GM12874 (cell line): ENCODE data around the gene SOX5.

Source experiments
- TF ChIP-seq, protein P1 (sequence below): IDR thresholded peaks from 2 replicates; pipeline ENCODE4 v1.5.1; 2011; ENCODE audit warnings: low read depth, mild to moderate bottlenecking, control low read depth, low read length, moderate library complexity; ENCODE audit not compliant: insufficient read depth

SOX5 gene

DNA sequence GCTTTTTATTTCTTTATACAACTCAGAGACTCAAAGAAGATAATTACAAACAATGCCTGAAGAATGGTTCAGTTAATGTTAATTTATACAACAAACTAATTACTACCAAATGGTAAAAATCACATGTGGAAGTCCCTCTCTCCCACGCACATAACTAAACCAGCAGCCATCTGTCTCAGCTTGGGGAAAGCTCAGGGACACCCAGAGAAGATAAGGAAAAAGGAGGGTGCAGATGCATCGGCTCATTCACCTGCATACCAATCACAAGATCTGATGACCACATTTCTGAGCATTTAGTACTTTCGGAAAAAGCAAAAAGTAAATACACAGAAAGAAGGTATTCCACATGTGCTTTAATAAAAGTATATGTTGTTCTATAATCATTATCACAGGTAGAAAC, 136.3 kb downstream of the SOX5 start:
- TF ChIP-seq, protein P1, sequence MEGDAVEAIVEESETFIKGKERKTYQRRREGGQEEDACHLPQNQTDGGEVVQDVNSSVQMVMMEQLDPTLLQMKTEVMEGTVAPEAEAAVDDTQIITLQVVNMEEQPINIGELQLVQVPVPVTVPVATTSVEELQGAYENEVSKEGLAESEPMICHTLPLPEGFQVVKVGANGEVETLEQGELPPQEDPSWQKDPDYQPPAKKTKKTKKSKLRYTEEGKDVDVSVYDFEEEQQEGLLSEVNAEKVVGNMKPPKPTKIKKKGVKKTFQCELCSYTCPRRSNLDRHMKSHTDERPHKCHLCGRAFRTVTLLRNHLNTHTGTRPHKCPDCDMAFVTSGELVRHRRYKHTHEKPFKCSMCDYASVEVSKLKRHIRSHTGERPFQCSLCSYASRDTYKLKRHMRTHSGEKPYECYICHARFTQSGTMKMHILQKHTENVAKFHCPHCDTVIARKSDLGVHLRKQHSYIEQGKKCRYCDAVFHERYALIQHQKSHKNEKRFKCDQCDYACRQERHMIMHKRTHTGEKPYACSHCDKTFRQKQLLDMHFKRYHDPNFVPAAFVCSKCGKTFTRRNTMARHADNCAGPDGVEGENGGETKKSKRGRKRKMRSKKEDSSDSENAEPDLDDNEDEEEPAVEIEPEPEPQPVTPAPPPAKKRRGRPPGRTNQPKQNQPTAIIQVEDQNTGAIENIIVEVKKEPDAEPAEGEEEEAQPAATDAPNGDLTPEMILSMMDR = no peak

DNA sequence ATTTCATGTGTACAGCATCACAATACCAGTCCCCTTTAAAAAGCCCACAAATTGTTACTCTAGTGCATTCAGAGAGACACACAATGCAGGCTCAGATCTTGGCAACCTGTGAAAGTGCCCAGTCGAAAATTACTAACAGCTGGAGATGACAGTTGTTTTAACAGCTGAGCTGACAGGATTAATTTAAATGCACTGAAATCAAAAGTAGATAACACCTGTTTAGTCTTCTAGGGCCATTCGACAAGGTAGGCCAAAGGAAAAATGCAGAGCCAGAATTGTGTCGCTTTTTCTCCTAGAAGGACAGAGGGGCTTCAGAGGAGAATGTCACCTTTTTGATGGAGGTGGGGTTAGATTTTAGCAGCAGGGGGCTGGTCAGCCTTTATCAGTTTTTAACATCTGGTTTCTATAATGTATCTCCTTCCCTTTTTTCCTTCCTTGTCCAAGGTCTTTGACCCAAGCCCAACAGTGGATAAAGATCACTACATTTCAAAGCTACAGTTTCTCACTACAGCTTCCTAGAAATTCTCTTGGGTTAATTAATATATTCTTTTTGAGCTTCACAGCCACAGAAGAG, 139.1 kb downstream of the SOX5 start:
- TF ChIP-seq, protein P1 = no peak

DNA sequence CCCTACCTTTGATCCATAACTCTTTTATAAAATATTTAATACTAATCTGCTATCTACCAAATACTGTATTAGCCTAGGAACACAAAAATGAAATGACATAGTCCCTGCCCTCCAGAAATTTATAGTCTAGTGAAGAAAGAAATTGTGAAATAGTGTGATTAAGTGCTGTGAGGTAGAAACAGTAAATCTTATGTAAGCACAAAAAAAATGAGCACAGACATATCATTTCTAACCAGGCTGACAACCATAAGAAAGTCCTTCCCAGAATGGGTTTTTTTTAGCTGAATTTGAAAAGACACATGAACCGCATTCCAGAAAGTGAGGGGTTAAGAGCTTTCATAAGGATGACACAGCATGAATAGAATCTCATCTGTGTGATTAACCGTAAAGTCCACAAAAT, 145.9 kb downstream of the SOX5 start:
- TF ChIP-seq, protein P1 = no peak

GRCh38 chr12:23795494-23795893, 154.0 kb downstream of the SOX5 start:
- TF ChIP-seq, protein P1 = no peak

GRCh38 chr12:23781118-23781517, 168.4 kb downstream of the SOX5 start:
- TF ChIP-seq, protein P1 = no peak

DNA sequence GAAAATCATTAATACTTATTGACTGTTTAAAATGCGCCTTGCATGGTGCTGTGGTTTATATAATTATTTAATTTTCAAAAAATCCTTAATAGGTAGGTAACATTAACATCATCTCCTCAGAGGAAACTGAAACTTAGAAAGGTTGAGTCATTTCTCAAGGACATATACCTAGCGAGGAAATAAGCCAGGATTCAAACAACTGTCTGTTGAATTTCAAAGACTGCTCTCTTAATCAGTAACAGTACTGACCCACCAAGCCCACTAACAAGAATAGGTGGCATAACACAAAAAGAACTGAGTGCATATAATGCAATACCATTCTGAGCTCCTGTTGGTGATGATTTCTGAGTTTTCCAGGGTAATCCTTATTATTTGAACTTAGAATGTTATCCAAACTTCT, 174.3 kb downstream of the SOX5 start:
- TF ChIP-seq, protein P1 = no peak

DNA sequence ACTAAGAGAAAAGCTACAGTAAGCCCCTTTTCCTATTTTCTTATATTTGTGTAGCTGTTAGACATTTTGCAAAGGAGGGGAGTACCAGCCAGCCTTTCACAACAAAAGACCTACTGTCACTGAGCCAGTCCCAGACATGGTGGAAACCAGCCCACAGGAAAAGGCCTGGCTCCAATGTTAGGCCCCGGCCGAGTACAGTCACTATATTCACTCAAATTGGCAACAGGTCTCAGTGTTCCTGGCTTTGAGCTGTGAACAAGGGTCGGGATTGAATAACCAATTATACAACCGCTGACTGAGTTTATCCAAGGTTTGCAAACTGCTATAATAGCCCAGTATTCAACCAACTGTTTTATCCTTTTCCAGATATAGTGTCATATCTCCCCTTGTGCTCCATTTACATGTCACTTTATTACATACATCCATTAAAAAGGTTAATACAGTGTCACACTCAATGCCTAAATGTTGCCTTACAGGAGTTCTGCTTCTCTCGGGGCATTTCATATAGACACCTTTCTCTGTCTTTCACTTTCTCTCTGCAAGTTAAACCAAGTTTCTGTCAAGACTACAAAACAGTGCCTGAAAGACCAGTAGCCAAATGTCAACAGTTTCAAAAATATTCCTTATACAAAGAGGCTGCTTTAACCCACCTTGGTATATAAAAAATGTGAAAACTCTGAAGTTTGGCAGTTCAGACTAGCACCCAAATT, 178.1 kb downstream of the SOX5 start:
- TF ChIP-seq, protein P1 = no peak
